T-helper 22 cell (primary cell): Measurements from ENCODE around the gene SYDE1.

Experiments
- DNase-seq: peaks from one replicate; pipeline ENCODE4 v3.0.0-alpha.2; 2020; ENCODE audit warnings: low read depth

Gene SYDE1

DNA sequence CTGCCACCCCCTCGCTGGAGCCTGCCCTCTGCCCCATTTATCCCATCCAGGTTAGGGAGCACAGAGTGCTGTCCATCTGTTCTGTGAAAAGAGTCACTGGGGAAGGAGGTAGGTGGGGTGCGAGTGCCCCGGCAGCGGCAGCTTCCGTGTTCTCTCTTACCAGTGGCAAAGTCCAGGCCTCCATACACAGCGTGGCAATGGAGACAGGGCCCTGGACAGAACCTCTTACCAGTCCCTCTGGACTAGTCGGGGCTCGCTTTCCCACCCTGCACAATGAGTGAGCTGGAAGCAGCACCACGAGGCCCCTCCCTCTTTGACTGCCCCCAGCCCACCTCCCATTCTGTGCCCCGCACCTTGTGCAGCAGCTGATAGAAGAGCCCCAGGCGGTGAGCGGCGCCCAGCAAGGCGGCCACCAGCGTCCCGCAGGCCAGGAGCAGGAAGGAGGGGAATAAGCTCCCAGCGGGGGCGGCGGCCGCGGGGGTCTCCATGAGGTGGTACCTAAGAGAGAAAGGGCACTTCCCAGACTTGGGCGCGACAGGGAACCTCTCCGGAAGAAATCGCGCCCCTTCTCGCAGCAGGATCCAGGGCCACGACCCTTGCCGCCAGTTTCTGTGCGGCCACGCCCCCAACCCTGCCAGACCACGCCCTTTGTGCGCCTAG is 17.5 kb downstream of the SYDE1 start:
- DNase-seq, result no peak

DNA sequence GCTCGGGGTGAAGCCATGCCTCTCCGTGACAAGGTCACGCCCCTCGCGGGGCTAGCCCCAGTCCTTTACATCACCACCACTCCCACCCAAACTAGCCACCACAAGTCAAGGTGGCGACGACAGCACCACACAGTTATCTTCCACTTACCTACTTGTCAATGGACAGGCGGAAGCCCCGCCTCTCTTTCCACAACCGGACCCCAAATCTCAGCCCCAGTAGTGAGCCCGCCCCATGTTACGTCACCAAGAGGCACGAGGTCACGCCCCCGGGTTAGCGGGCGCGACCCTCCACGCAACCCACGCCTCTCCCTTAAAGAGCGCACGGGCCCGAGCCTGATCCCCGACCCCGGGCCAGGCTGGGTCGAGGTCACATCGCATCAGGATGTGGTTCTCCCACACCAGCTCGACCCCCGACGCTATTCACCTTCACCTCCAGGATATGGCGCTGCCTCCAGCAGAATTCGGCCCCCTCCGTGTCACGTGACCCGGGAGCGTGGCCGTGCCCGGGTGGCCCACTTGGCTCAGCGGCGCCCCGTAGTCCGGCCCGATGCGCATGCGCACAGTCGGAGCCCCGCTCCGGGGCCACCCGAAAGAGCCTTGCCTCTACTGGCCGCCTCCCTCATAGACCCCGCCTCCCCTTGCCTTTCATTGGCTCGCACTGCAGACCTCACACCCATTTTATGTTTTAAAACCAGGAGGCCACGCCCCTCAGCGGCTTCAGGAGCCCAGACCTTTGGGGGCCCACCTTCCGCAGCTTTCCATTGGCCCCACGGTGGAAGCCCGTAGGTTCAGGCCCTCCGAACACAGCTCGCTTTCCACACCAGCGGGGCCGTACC is 18.2 kb downstream of the SYDE1 start:
- peak; percentile 93 for DNase-seq

DNA sequence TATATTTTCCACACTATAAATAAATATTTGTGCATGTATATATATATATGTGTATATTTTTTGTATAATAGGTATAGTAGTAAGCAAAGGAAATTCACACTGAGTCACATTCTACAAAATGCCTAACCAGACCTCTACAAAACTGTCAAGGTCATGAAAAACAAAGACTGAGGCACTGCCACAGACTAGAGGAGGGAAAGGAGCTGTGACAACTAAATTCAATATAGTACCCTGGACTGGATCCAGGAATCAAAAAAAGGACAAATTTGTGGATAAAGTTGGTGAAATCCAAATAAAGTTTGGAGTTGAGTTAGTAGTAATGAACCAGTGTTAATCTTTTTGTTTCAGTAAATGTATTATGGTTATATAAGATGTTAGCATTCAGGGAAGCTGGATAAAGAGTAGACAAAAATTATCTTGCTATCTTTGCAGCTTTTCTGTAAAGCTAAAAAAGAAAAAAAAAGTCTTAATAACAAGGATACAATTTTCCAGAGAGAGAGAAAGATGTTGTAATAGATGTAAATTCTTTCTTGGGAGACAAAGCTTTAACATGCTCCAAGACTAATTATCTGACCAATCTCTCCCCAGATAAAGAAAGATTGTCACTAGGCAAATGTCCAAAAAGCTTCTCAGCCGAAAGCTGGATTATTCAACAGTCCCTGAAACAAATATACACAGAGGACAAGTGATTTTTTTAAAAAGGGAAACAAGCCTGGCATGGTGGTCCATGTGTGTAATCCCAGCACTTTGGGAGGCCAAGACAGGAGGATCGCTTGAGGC is 19.1 kb downstream of the SYDE1 start:
- DNase-seq, result no peak

DNA sequence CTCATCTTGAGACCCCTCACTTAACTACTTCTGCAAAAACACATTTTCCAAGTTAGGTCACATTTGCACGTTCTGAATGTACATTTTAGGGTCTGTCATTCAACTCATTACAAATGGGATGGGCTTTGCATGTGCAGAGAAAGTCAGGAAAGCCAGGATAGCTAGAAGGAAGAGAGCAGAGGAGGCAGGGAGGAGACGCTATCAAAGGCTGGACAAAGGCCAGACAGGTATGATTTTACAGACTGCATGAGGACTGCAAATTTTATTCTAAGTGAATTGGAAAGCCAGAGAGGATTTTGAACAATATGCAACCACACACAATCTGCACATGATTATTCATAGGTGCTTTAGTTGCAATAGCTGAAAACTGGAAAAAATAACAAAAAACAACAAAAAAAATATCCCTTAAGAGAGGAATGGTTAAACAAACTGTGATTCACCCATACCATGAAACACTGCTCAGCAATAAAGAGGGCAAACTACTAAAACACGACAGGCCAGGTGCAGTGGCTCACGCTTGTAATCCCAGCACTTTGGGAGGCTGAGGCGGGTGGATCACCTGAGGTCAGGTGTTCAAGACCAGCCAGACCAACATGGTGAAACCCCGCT is 21.1 kb downstream of the SYDE1 start:
- no peak for DNase-seq

DNA sequence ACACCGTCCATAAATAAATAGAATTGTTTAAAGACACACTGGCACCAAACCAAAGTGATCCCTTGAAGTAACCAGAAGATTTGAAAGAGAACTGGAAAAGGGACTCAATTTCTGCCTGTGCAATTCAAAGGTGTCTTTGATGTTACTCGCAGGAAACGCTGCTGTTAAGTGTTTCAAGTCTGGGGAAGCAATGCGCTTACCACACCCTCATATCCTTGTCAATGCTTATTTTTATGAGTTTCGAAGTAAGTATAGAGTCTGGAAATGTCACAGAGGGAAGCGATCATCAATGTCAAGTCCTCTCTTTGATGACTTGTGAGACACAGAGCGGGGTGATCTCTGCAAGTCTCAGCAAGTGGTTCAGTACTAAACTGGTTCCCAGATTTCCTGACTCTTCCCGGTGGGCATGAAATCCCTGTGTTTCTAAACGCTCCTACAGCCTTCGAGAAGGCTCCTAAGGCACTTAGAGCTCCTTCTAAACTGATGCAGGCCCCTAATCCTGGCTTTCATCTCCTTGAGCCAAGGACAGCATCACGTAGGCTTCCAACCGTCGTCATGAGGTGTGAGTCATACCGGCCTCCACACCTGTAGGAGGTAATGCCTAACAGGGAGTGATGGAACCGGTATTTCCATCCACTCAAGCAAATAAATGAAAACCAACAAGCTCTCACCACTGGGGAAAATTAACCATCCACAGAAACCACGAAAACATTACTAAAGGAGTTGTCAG is 22.8 kb downstream of the SYDE1 start:
- no peak for DNase-seq

DNA sequence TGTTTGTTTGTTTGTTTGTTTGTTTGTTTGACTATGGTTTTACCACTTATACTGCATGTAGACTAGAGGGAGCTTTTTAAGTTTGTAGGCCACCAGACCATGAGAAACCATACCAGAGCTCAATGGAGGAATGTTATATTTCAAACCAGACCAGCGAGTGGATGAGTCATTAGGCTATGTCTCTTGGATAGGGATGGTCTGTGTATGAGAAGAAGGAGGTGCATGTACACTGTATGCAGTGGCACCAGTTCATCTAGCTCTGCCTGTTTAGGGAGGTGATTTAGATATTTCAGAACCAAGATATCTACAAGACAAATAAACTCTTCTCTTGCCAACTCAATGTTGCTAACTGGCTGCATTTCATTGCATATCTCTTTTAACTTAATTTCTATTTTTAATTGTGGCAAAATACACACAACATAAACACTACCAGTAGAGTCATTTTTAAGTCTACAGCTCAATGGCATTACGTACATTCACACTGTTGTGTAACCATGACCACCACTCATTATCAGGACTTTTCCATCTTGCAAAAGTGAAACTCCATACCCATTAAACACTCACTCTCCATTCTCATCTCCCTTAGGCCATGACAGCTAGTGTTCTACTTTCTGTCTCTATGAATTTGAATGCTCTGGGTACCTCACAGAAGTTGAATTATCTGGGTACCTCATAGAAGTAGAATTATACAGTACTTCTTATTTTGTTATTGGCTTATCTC is 29.2 kb downstream of the SYDE1 start:
- DNase-seq, result no peak

DNA sequence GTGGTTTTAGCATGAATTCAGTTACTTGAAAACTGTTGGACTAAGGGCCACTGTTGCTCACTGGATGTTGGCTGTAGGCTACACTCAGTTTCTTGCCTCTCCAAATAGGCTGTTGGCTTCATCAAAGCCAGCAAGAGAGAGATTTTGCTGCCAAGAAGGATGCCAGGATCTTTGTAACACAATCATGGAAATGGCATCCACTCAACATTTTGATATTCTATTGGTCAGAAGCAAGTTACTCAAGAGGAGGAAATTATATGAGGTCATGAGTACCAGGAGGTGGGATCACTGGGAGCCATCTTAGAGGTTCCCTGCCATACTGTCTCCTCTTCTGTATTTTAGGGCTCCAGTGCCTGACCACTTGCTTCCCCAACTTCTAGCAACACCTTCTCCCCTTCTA is 30.6 kb downstream of the SYDE1 start:
- DNase-seq, result no peak

DNA sequence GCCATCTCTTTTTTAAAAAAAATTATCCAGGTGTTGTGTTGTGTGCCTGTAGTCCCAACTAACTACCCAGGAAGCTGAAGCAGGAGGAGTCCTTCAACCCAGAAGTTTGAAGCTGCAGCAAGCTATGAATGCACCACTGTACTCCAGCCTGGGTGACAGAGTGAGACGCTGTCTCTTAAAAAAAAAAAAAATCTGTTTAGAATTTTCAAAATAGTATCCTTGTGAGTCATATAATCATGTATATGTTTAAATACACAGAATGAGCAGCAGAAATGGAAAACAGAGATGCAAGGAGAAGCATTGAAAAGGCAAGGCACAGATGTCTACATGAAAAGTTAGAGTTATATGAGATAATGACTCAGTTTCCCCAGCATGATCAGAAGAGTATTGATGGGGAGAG is 31.2 kb downstream of the SYDE1 start:
- no peak for DNase-seq

DNA sequence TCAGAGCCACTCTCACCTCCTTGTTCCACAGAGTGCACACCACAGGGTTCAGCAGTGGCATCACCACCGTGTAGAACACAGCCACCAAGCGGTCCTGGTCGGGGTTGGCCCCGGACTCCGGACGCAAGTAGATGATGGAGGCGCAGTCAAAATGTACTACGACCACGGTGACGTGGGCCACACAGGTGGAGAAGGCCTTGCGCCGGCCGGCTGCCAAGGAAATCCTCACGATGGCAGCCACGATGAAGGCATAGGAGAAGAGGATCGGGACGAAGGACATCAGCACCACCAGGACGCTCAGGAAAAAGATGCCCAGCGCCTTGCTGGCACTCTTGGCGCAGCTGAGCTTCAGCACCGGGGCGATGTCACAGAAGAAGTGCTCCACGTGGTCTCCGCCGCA is 33.9 kb downstream of the SYDE1 start:
- no peak for DNase-seq

DNA sequence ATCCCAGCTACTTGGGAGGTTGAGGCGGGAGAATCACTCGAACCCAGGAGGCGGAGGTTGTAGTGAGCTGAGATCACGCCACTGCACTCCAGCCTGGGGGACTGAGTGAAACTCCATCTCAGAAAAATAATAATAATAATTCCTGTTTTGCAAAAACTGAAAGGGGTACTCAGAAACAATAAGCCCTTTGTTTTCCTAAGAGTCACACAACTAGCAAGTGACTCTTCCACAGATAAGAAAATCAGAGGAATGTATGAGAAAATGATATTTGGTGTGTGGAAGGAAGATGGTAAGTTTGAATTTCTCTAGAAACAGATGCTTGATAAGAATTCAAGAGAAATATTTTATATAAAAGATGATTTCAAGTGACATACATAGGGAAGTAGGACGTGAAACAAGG is 35.1 kb downstream of the SYDE1 start:
- no peak for DNase-seq

DNA sequence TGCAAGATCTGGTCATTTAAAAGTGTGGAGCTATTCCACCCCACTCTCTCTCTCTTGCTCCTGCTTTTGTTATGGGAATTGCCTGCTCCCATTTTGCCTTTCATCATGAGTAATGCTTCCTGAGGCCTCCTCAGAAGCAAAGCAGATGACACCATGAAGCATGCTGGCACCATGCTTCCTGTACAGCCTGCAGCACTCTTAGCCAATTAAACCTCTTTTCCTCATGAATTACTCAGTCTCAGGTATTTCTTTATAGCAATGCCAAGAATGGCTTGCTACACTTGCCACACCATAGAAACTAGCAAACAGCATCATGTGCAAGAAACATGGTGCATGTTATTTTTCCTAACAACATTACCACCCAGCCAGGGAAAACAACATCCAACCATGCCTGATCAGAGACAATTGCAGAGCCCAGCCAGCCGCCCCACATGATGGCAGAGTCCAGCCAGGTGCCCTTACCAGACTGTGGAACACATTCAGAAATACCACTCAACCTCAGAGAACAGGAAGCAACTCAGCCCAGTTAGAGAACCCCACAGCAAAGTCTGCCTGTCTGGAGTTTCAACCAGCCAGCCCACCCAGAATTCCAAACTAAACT is 36.9 kb downstream of the SYDE1 start:
- DNase-seq, result no peak

DNA sequence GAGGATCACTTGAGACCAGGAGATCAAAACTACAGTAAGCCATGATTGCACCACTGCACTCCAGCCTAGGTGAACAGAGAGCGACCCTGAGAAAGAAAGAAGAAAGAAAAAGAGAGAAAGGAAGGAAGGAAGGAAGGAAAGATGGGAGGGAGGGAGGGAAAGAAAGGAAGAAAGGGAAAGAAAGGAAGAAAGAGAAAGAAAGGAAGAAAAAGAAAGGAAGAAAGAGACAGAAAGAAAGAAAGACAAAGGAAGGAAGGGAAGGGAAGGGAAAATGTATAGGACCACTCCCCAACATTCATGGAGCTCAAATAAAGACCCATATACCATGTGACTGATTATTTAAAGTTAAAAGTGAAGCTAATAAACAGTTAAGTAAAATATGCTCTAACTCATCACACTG is 39.9 kb downstream of the SYDE1 start:
- no peak for DNase-seq

DNA sequence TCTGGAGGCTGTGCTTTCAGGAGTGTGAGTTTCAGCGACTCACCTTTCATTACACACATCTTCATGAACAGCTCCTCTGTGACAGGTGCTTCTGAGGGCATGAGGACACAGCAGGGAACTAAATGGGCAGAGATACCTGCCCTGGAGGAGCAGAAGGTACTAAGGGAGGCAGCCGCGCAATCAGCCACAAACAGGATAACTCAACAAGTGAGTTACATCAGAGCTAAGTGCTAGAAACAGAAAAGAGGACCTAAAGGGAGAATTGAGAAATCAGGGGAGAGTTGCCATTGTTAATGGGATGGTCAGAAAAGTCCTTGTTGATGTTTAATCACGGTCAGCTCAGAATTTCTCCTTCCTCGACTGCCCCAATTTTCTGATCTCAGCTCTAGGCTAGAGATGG is 42.5 kb downstream of the SYDE1 start:
- DNase-seq, result no peak

DNA sequence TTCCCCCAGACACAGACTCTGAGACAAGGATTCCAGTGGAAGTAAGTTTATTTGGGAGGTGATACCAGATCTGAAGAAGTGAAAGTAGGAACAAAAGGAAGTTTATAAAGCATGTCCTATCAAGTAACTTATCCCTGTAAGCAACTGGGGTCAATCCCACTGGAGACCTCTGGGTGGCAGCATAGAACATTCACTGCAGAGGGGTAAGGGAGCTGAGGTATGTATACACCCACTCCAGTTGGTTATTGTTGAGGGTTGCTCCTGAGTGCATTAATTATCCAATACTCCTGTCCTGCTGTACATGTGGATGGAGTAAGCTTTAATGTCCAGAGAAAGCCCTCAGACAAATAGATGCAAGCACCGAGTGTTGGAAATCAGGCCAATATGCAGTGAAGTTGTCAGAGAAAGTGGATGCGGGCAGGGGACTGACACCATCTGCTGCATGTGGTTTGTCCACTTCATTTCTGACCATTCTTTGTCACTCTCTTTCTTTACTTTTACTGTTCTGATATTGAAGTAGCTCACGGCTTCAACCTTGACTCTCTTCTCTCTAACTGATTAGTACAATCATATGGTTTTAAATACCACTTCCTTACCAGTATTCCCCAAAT is 46.9 kb downstream of the SYDE1 start:
- DNase-seq, result no peak

DNA sequence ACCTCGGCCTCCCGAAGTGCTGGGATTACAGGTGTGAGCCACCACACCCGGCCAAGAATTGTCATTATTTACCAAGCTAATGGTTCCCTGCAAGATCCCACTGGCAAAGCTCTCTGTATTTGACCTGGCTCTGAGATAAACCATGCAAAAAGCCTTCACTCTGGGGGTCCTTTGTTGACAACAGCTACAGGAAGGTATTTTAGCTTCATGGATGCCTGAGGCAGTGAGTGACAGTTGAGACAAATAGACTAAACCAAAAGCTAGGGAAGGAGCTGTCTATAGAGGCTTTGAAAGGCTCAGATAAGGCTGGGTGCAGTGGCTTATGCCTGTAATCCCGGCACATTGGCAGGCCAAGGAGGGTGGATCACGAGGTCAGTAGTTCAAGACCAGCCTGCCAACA is 48.1 kb downstream of the SYDE1 start:
- no peak for DNase-seq

DNA sequence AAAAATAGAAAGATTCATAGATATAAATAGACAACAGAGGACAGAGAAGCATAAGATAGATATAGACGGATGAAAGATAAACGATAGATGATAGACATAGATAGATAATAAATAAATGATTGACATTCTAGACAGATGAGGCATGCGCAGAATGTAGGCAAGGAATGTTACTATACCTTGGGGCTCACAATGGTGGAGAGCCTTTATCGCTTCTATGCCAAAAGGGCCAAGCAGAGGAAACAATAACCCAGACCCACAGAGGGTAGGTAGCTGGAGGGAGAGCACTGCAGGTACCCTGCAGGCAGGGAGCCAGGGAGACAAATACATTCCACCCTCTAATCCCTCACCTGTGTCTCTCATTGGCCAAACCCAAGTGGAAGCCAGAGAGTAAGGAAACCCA is 49.2 kb downstream of the SYDE1 start:
- no peak for DNase-seq

DNA sequence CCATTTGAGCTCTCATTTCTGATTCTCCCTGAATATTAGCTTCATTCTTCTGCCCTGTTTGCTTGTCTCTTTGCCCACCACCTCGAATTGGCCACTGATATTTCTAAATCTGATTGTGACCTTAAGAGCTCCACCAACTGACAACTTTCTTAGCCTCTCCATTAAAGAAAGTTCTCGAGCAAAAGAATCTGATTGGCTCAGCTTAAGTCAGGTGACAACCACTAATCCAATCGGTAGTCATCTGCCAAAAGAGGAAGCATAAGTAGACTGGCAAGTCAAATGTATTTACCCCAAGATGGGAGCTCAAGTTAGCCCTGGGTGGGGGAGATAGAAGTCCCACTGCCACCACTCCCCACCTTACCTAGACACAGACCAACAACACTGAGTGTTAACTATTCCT is 52.0 kb downstream of the SYDE1 start:
- DNase-seq, result no peak

DNA sequence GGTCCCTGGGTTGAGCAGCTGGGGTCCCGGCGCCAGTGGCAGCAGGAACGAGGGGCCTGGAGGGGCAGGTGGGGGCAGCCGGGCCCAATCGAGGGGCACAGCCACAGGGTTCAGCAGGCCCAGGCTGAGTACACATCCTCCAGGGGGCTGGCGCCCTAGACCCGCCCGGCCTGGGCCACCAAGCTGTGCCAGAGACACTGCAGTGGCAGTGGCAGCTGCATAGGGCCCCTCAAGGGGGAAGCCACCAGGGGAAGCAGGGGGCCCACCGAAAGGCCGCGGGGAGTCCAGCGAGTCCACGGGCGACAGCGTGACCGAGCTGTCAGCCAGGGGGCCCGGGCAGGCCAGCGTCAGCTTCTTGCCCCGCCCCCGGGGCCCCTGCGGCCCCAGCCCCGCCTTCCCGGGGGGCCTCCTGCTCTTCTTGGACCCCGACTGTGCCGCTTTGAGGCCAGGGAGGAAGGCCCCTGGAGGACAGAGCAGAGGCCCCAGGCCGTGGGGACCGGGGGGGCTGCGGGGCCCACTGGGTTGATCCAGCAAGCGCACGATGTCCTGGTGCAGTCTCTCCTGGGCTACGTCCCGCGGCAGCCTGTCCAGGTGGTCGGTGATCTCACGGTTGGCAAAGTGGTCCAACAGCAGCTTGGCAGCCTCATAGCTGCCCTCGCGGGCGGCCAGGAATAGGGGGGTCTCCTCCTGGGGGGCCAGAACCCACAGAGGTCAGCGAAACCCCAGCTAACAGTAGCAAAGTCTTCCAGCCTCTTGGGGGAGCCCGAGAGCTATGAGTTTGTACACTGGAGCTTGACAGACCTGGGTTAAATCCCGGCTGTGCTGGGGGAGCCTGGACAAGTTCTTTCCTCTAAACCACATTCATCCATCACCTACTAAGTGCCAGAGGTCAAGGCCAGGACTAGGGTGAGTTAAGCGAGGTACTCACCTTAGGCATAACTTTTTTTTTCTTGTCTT is 54.1 kb downstream of the SYDE1 start:
- DNase-seq, result no peak
